Measurements from ENCODE around the gene IFT52. TPM values are rescaled to one million over a fixed set of nuclear protein-coding genes. Genes with fewer than 3 reads are reported as not detected.

Gene IFT52
- total and polyA plus RNA-seq, 2 of the 8 experiments (the other 6 are each of a cell fraction or from before 2014, with no cell fraction given), result 35.6 to 40.4 TPM

- TF ChIP-seq CHD7 (IDR thresholded peaks at IDR 0.05; ENCODE audit: insufficient replicate concordance, low read length), result no peak
- no peak for TF ChIP-seq GTF2F1 (IDR thresholded peaks at IDR 0.05; ENCODE audit: borderline replicate concordance, low read depth, low read length)
These were observed 79.7 kb downstream of the IFT52 start (continued) for GRCh38 chr20:43670423-43670822.

Data from H1 (cell line).